Measurements from ENCODE around the gene PCP4L1.
"Not testable (repeated sequence)": the region's sequence is repeated elsewhere in the genome, so short reads cannot be mapped to it uniquely, and the experiment has no call there.

Gene PCP4L1

GRCh38 chr1:161258439-161259344 lies at the start of gene PCP4L1:
PCP4L1 (plus strand) TSS chr1:161258745; CDS start chr1:161258975, 230 bp downstream.
- DNase-seq: peak; percentile 41 to 55

- peak; percentile 74 to 79 for DNase-seq
These were observed 48.6 kb upstream of the PCP4L1 start for GRCh38 chr1:161209790-161210409.

GRCh38 chr1:161214369-161214768 lies 44.2 kb upstream of the PCP4L1 start:
- DNase-seq: no peak

- DNase-seq: no peak
These were observed 43.5 kb upstream of the PCP4L1 start, which contains the start of gene FCER1G for GRCh38 chr1:161215076-161215475. FCER1G (plus strand) TSS chr1:161215295; CDS start chr1:161215322, 27 bp downstream.

- no peak for DNase-seq
These were observed 41.4 kb upstream of the PCP4L1 start for GRCh38 chr1:161216945-161217712.

- DNase-seq: no peak
These were observed 40.7 kb upstream of the PCP4L1 start for GRCh38 chr1:161217831-161218230.

GRCh38 chr1:161218301-161219077 lies 40.1 kb upstream of the PCP4L1 start:
- no peak for DNase-seq

- no peak for DNase-seq
These were observed 39.3 kb upstream of the PCP4L1 start for GRCh38 chr1:161219078-161219892.

- no peak for DNase-seq
These were observed 38.5 kb upstream of the PCP4L1 start for GRCh38 chr1:161220002-161220401.

- no peak for DNase-seq
These were observed 36.1 kb upstream of the PCP4L1 start for GRCh38 chr1:161222175-161223019.

- no peak for DNase-seq
These were observed 34.5 kb upstream of the PCP4L1 start for GRCh38 chr1:161223805-161224694.

- not testable (repeated sequence) for DNase-seq
These were observed 33.9 kb upstream of the PCP4L1 start for GRCh38 chr1:161224695-161225087.

- no peak for DNase-seq
These were observed 33.4 kb upstream of the PCP4L1 start for GRCh38 chr1:161225178-161225533.

- DNase-seq: peak; percentile 86 to 87
These were observed 32.8 kb upstream of the PCP4L1 start, which contains the start of gene TOMM40L for GRCh38 chr1:161225534-161226319. TOMM40L (plus strand) TSS chr1:161226060; CDS start chr1:161226490, 430 bp downstream.

GRCh38 chr1:161226320-161226711 lies 32.2 kb upstream of the PCP4L1 start:
- DNase-seq: no peak

- no peak for DNase-seq
These were observed 31.8 kb upstream of the PCP4L1 start for GRCh38 chr1:161226759-161227158.

- DNase-seq: peak; percentile 95 to 96
These were observed 31.2 kb upstream of the PCP4L1 start for GRCh38 chr1:161227196-161227871.

GRCh38 chr1:161228032-161228431 lies 30.5 kb upstream of the PCP4L1 start:
- no peak for DNase-seq

Measured in stimulated activated CD4-positive, alpha-beta T cell treated with anti-CD3 and anti-CD28 coated beads, Interleukin-2, amount 100 ng/mL, for 24 hours (primary cell).